ENCODE measurements around the gene GRIK1.
"Not testable (repeated sequence)": the region's sequence is repeated elsewhere in the genome, so short reads cannot be mapped to it uniquely, and the experiment has no call there.

Gene GRIK1

DNA sequence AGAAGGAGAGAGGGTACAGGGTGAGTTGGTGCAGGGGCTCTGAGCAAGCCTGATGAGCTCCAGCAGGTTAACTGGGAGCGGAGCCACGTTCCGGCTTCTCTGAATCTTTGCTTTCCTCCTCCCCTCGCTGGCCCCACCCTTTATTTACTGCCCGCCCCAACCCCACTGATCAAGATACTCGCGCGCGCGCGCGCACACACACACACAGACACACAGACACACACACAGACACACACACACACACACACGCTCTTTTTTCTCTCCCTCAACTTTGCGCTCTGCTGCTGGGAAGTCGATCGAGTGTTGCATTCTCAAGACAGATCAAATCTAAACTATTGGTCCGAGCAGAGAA is at the start of gene GRIK1:
TSS of gene GRIK1 (minus strand) at position 73 of the 352 bp plus-strand sequence.
- no peak for DNase-seq (ENCODE audit: low spot score)

DNA sequence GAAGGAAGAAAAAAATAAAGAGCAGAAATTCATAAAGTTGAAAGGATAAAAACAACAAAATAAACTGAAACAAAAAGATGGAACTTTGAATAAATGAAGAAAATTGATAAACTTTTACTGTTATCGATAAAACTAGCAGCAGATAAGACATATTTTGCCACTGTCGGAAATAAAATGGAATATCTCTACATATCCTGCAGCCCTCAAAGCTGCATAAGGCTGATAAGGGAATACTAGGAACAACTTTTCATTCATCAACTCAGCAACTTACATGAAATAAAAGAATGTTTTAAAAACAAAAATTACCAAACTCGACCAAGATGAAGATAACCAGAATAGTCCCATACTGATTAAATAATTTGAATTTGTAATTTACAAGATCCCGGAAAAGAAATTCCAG is 48.0 kb upstream of the GRIK1 start:
- no peak for DNase-seq (ENCODE audit: low spot score)

DNA sequence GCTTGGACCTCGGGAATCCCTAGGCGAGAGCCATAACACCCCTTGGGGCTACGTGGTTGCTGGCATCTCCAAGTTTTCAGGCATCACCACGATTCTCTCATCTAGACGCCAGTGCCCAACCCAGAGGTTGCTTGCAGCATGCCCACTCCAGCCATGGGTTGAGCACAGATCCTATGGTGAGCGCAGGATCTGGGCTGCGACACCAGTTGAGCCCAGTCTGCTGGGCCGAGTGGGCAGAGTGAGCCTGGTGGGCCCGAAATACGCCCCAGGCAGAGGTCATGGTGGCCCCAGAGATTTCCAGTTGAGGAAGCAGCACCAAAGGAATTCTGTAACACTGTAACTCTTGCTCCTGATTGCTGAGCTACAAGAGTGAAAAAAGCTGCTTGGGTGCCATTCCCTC is 46.1 kb upstream of the GRIK1 start:
- DNase-seq (ENCODE audit: low spot score): no peak

DNA sequence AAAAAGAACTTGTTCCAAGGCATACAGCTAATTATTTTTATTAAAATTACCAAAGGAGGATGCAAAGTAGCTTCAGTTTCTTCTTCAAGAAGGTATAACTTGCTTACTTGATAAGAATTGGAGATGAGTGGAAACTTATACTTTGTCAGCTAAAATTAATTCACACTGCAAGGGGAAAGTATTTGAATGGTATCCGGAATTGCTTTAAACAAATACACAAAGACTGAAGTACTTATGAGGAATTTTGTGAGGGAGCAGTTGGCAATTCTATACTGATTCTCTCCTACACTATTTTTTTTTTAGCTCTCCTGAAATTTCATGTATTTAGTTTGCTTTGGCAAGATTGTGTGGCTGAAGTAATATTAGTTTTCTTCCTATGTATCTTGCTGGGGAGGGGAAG is 39.2 kb upstream of the GRIK1 start:
- DNase-seq (ENCODE audit: low spot score): no peak

DNA sequence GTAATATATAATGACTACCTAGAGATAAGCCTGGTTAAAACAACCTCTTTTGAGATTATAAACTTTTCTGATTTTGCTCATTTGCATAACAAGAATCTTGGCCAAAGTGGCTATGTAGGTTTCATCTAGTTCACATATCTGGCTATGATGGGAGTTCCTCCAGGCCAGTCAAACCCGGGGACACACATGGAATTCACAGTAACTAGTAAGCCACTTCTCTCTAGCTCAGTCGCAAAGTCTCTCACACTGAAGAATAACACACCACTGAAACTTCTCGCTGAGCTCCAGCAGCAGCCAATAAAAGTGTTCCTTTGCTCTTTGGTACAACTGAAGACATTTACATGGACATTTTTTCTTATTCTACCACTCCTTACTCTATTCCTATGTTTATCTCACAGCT is 36.0 kb upstream of the GRIK1 start:
- DNase-seq (ENCODE audit: low spot score): no peak

DNA sequence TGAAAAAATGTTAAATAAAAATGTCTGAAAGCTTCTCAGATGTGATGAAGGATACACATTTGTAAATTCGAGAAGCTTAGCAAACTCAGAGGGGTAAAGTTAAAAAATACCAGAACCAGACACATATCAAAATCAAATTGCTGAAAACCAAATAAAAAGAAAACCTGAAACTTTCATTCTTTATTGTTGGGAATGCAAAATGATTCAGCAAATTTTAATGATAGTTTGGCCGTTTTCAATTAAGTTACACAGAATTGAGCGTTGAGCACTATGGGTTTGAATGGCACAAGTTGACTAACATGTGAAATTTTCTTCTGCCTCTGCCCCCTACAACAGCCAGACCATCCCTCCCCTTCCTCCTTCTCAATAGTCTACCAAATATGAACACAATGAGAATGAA is 33.5 kb upstream of the GRIK1 start:
- no peak for DNase-seq (ENCODE audit: low spot score)

DNA sequence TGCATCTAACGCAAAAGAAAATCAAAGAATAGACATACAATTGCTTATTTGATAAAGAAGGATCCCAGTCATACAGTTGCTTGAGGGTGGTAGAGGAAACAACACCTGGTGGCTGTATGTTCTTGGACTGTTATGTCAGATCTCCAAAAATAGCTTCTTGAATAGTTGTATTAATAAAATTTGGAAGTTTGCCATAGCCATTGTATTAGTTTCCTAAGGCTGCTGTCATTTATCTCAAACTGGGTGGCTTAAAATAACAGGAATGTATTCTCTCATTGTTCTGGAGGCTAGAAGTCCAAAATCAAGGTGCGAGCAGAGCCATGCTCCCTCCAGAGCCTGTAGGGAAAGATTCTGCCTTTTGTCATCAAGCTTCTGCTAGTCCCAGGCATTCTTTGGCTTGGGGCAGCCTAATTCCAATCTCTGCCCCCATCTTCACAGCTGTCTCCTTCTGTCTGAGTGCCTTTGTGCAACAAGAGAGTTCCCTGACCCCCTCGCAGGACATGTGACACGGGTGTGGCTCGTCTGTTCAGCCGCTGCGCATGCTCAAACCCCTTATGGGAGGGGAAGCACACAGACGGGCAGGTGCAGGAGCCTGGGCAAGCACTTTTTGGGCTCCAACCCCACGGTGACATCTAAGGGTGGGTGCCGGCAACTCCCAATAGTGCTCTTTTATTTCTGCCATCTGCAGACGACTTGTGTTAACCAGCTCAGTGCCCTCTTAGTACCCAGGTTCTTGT is 21.7 kb upstream of the GRIK1 start:
- DNase-seq (ENCODE audit: low spot score): no peak

DNA sequence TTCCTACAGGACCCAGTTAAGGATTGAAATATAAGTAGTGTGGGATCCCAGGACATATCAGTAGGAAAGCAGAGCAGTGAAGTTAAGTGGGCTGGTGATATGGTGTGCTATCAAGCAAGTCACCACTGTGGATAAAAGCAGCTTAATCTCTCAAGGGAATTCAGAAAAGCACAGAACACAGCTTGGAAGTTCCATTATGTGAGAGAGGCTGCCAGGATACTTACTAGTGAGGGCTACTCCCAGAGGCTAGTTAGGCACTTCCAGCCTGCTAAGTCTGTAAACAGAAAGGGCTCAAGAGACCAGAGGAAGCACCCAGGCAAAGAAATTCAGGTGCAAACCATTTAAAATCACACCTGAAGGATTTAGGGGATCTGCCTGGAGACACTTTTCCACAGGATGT is 18.8 kb upstream of the GRIK1 start:
- DNase-seq (ENCODE audit: low spot score): no peak

DNA sequence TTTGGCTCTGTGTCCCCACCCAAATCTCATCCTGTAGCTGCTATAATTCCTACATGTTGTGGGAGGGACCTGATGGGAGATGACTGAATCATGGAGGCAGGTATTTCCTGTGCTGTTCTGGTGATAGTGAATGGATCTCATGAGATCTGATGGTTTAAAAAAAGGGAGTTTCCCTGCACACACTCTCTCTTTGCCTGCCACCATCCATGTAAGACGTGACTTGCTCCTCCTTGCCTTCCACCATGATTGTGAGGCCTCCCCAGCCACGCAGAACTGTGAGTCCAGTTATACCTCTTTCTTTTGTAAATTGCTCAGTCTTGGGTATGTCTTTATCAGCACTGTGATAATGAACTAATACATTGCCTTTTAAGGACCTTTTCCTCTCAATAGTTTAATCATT is 18.2 kb upstream of the GRIK1 start:
- not testable (repeated sequence) for DNase-seq (ENCODE audit: low spot score)

DNA sequence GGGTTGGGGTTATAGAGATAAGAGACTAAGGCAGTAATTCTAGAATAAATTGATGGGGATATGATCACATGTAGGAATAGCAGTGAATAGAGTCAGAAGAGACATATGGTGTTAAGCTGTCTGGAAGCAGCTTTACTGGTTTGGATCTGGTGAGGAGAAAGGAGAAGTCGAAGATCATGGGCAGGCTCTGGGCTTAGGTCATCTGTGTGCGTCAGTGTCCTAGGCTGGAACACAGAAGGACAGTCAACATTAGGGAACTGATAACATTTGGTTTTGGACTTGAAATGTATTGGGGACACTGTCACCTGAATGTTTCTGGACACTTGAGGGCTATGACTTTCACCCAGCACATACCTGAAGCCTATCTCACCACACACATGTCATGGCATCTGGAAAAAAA is 13.9 kb upstream of the GRIK1 start:
- no peak for DNase-seq (ENCODE audit: low spot score)

DNA sequence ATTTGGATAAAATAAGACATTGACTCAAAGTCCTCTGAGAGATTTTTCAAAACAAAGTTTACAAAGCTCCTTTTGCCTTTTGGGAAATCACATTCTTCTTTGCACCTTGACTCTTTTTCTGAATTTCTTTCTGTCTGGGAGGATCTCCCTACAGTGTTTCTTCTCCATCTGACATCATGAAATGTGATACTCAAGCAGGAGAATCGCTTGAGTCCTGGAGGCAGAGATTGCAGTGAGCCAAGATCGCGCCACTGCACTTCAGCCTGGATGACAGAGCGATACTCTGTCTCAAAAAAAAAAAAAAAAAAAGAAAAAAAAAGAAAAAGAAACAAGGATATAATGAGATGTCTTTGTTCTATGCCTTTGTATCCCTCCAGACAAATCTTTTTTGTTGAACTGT is 13.3 kb upstream of the GRIK1 start:
- DNase-seq (ENCODE audit: low spot score): no peak

DNA sequence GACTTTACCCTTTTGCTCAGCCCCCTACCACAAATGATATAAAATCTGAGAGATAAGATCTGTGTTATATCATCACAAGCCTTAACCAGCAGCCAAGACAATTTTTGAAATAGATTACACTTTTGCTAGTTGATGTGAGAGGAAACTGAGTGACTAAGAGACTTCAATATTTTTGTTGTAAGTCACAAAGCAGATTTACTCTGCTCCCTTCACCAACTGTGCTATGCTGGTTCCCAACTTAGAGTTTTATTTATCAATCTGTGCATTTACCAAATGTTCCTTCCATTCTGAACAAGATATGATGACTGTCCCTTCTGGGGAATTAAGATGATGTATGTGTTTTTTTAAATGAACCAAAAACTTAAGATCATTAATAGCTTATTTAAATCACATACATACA is 12.1 kb upstream of the GRIK1 start:
- no peak for DNase-seq (ENCODE audit: low spot score)

DNA sequence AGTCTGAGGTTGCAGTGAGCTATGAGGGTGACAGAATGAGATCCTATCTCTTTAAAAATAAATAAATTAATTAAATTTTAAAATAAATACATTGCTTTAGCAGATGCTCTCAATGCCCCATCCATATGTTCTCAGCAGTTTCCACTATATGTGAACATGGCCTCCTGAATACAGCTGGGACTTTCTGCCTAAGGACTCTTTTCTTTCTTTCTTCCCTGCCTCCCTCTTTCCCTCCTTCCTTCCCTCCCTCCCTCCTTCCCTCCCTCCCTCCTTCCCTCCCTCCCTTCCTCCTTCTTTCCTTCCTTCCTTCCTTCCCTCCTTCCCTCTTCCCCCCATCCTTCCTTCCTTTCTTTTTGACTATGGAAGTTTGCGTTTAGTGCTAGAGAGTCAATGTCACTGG is 10.2 kb upstream of the GRIK1 start:
- no peak for DNase-seq (ENCODE audit: low spot score)

DNA sequence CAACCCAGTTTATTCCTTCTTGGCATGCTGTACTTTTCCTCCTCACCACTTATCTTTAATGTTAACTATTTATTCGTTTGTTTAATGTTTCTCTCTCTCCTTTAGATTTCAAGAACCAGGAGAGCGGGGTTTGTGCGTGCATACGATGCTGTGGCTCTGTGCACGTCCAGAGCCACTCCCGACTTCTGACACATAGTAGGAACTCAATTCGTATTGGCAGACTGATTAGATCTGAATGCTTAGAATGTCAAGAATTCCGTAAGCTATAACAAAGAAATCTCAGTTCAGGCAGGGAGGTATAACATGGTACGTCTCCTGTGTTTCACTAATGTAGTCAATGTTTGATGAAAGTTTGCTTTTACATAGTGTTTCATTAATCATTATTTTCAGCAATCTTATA is 7.3 kb upstream of the GRIK1 start:
- no peak for DNase-seq (ENCODE audit: low spot score)

DNA sequence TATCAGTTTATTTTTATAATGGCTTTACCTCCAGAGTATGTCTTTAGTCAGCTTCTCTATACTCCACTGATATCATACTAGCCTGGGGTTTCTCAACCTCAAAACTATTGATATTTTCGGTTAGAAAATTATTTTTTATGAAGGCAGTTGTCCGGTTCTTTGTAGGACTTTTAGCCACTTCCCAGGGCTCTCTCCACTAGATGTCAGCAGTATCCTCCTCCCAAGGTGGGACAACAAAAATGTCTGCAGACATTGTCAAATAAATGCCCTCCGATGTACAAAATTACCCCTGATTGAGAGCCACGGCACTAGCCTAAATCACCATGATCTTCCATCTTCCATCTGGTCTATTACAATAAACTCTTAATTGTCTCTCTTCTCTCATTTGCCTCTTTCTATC is 4.1 kb upstream of the GRIK1 start:
- DNase-seq (ENCODE audit: low spot score): no peak

DNA sequence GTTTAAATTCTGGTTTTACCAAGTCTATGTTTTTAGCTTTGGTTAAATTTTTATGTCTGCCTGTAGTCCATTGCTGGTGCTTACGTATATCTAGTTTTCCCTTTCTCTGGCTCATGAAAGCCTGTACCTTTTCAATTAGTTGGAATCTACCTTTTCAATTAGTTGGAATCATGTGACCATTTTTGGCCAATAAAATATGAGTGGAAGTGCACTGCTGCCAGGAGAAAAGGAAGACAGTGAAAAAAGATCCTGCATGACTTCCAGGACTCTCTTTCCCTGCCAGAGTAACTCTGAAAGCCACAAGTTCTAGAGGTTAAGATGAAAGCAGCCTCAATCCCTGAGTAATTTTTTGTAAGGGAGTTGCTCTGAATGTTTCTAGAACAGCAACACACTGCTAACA is 2.2 kb upstream of the GRIK1 start:
- DNase-seq (ENCODE audit: low spot score): no peak

DNA sequence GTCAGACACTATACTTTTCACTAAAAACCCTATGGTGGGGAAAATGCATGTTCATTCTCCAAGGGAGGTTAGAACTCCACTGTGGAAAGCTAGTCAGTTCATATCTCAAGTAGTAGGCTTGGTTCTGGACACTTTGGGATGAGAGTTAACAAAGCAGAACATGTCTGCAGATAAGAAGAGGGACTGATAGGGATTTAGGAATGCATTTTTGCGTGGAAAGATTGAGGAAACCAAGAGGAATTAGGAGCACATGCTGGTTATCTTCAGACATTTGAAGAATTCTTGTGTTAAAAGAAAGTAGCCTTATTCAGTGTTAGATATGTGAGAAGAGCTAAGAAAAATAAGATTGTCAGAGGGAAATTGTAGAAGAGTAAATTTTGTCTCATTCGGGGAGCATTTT is 1.2 kb upstream of the GRIK1 start:
- no peak for DNase-seq (ENCODE audit: low spot score)

DNA sequence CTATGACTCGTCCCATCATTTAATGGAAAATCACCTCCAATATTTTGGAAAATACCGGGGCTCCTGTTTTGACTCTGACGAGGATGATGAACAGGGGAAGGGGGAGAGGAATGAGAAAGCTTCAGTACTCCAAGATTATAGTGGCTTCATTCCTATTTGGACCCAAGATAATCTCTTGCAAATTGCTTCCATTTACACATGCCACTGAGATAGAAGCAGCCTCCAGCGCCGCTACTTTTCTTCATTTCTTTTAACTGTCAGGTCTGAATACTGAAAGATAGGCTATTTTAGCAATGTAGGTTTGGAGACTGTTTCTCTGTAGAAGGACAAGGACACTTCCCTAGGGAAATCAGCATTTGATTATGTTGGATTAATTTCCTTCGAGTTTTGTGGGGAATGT is 565 bp upstream of the GRIK1 start:
- no peak for DNase-seq (ENCODE audit: low spot score)

DNA sequence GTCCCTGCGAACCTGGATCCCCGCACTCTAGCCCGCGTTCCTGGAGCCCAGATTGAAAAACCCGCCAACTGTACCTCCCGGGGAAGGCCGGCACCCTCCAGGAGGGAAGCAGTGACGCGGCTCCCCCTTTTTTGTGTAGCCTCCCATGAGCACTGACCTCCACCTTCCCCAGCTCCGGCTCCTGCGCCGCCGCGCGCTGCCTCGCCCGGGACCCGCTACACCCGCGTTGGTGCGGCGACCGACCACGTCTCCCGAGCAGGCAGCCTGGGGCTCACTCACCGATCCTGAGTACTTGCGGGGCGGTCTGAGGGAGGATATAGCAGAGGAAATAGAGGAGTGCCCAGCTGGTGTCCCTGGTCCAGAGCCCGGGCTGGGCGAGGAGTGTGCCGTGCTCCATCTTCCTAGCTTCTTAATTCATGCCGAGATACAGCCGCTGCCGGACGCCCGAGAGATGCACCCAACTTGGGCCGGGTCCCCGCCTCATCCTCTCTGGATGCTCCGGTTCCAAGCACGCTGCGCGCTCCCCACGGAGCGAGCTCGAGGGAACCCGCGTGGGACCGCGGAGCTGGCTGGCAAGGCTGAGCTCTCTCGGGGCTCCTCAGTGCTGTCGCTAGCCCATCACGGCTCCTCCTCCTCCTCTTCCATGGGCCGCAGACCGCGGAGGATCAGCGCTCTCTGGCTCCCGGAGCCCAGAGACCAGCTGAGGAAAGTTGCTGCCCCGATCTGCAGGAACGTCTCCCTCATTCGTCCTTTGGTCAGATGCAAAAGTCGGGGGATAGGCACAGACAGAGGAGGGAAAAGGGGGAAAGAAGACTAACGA is 482 bp downstream of the GRIK1 start:
- DNase-seq (ENCODE audit: low spot score): no peak

DNA sequence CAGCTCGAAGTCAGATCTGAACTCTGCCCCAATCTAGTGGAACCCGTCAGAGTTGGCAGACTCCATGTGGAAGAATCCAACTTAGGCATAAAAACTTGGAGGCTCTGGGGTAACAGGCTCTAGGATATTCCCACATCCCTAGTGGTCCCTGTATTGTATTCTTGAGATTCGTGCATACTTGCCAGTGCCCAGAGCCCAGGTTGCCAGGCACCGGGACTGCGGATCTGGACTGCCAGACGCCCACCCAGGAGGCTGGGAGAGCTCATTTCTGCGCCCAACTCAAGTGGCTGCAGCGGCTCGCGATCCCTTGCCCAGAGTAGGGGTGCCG is 1.1 kb downstream of the GRIK1 start:
- DNase-seq (ENCODE audit: low spot score): no peak

DNA sequence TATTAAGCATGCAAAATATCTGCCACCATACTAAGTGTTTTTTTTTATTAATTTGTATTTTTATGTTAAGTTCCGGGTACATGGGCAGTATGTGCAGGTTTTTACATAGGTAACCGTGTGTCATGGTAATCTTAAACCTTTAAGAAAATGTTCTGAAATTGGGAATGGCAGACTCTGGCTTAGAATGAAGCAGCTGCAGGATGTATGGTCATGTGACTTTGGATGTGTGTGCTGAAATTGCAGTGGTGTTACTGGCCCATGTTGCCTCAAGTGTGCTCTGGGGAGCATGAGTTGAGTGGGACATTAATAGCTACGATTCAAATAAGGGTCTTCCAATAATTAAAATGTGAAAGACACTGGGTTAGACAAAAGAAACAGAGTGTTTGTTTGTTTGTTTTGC is 6.7 kb downstream of the GRIK1 start:
- DNase-seq (ENCODE audit: low spot score): no peak

DNA sequence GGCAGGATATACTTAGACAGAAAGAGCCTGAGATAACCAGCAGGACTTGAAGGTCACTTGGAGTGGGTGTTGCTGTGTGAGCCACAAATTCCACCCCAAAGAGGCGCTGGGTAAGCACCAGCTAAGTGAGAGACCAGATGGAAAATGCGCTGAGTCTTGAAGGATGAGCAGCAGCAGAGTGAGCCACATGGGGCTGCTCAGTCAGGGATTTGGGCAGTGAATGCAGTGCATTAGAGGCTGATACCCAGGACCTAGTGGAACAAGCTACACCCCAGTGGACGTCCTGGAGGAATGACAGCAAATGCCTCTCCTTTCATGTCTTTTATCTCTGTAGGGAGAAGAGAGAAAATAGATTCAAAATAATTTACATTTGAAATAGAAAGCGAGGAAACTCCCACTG is 11.3 kb downstream of the GRIK1 start:
- DNase-seq (ENCODE audit: low spot score): no peak

DNA sequence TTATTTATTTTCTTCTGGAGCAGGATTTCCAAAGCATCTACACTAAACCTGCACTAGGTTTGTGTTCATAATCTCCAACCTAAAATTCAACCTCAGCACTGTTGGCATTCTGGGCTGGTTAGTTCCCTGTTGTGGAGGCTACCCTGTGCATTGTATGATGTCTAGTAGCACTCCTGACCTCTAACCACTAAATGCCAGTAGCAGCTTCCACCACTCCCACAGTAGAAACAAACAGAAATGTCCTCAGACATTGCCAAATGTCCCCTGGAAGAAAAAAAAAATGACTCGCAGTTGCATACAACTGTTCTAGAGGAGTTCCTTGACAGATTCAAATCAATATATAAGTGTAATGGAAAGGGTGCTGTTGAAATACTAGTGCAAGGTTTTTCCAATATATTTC is 18.9 kb downstream of the GRIK1 start:
- DNase-seq (ENCODE audit: low spot score): no peak

DNA sequence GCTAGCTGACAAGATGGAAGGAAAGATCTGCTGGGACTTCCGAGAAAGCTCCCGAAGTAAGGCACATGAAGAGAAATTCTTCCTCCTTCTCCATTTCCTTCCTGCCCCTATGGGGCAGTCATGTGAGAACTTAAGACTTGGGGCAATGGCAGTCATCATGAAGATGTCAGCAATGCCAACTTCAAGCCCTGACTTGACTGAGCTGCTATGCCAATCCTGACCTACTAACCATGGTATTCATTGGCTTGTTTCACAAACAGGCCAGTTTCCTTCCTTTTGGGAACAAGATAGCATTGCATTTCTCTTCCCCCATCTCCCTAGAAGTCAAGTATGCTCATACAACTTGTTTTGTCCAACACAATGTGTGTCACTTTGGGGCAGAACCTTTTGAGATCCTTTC is 25.5 kb downstream of the GRIK1 start:
- DNase-seq (ENCODE audit: low spot score): no peak
